ENCODE measurements around the gene AKR1C3. TPM values are rescaled to one million over a fixed set of nuclear protein-coding genes. Genes with fewer than 3 reads are reported as not detected.
"Not testable (repeated sequence)": the region's sequence is repeated elsewhere in the genome, so short reads cannot be mapped to it uniquely, and the experiment has no call there.

Gene AKR1C3
- total RNA-seq = 10 to 100 TPM in 1 of 2 donors, 1 to 10 TPM in 1; 6.5 to 12.8 TPM

- Histone ChIP-seq H3K9me3 (no peaks in the 10 kb centered on the region), H3K36me3 (no peaks in the 10 kb centered on the region), H3K27me3 (replicated peaks; ENCODE audit: insufficient read depth) (no peaks in the 10 kb centered on the region), H3K4me1 (replicated peaks) (no peaks in the 10 kb centered on the region), H3K27ac (no peak within 1 kb of the TSS), H3K4me3 (peak within 1 kb of the TSS; percentile 12 to 14)
- no peak for TF ChIP-seq POLR2A (IDR thresholded peaks at IDR 0.05)
- TF ChIP-seq POLR2AphosphoS5 (IDR thresholded peaks at IDR 0.05) = peak; percentile 8
- TF ChIP-seq CTCF (IDR thresholded peaks at IDR 0.05) = peak in 3 of 4 experiments; percentile 50 to 76 (median 67)
- WGBS = 26% methylated on average over 9 of the region's 9 CpGs
- no peak for DNase-seq (ENCODE audit: low spot score)
- intact Hi-C loops (cut with DNase I) = loop anchor here (2.0 to 10.0 kb wide), 4 partner anchors 52 to 290 kb away; no protein-coding TSS in a partner anchor
These were observed at the start of gene AKR1C3 for GRCh38 chr10:5094265-5095205. Gene AKR1C3 (plus strand): TSS chr10:5094414. CDS start chr10:5094445, 31 bp downstream.

GRCh38 chr10:5045095-5045494 is 49.1 kb upstream of the AKR1C3 start:
- no peaks in the 10 kb centered on the region for H3K4me1 ChIP-seq (replicated peaks)
- no peak overlapping the region for H3K4me3 ChIP-seq
- peaks cover 2% of the 10 kb centered on the region for H3K27me3 ChIP-seq (replicated peaks; ENCODE audit: insufficient read depth)
- 93% methylated on average over 9 of the region's 9 CpGs for WGBS
- H3K36me3 ChIP-seq = no peaks in the 10 kb centered on the region
- H3K27ac ChIP-seq = no peak overlapping the region
- no peak for TF ChIP-seq POLR2AphosphoS5 (IDR thresholded peaks at IDR 0.05)
- no peak for TF ChIP-seq POLR2A (IDR thresholded peaks at IDR 0.05)
- no peak for TF ChIP-seq CTCF (IDR thresholded peaks at IDR 0.05)
- no peaks in the 10 kb centered on the region for H3K9me3 ChIP-seq
- DNase-seq (ENCODE audit: low spot score) = no peak
- intact Hi-C loops (cut with DNase I) = no loop called here

- no peak for TF ChIP-seq POLR2AphosphoS5 (IDR thresholded peaks at IDR 0.05)
- TF ChIP-seq POLR2A (IDR thresholded peaks at IDR 0.05) = no peak
- TF ChIP-seq CTCF (IDR thresholded peaks at IDR 0.05) = no peak
- WGBS = 58% methylated on average over 6 of the region's 6 CpGs
- Histone ChIP-seq H3K4me3 (no peak overlapping the region), H3K9me3 (no peaks in the 10 kb centered on the region), H3K27ac (no peak overlapping the region), H3K4me1 (replicated peaks) (no peaks in the 10 kb centered on the region), H3K27me3 (replicated peaks; ENCODE audit: insufficient read depth) (peaks cover 2% of the 10 kb centered on the region), H3K36me3 (no peaks in the 10 kb centered on the region)
- no peak for DNase-seq (ENCODE audit: low spot score)
- intact Hi-C loops (cut with DNase I) = no loop called here
These were observed 47.8 kb upstream of the AKR1C3 start for GRCh38 chr10:5046410-5046809.

- intact Hi-C loops (cut with DNase I); DNase-seq (ENCODE audit: low spot score); H3K27ac ChIP-seq; H3K36me3 ChIP-seq; H3K9me3 ChIP-seq; H3K4me1 ChIP-seq (replicated peaks); H3K4me3 ChIP-seq; H3K27me3 ChIP-seq (replicated peaks; ENCODE audit: insufficient read depth): not testable (repeated sequence)
- 90% methylated on average over 5 of the region's 5 CpGs for WGBS
These were observed 47.2 kb upstream of the AKR1C3 start for GRCh38 chr10:5047055-5047454.

DNA sequence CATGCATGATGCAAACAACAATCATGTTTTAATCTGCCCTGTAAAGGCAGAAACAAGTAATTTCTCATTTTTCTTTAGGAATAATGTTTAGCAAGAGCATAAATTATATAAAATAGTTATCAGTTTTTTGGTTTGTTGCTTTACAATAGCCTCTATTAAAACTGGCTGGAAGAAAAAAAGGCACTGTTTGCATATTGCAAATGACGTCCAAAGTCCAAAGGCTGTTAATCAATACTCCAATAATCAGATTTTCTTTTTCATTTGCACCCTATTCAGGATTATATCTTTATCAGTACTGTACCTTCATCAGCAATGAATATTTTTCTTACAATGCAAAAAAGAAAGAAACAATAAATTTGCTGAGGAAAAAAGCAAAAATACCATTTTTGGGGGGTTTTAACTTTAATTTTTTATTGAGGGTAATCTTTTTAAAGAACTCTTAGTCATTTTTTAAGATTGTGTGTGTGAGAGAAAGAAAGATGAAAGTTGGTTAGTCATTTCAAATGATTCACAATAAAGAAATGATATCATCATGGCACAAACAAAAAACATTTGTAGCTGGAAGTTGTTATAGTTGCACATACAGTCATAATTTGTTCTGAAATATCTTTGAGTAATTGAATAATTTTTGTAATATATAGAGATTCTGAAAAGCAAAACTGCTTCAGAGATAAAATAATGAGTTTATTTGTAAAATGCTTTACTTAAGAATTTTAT is 46.1 kb upstream of the AKR1C3 start:
- 88% methylated on average over 1 of the region's 1 CpG for WGBS
- H3K27ac ChIP-seq = no peak overlapping the region
- no peaks in the 10 kb centered on the region for H3K4me1 ChIP-seq (replicated peaks)
- DNase-seq (ENCODE audit: low spot score) = no peak
- no peaks in the 10 kb centered on the region for H3K36me3 ChIP-seq
- TF ChIP-seq POLR2A (IDR thresholded peaks at IDR 0.05) (no peak), CTCF (IDR thresholded peaks at IDR 0.05) (no peak), POLR2AphosphoS5 (IDR thresholded peaks at IDR 0.05) (no peak)
- no peaks in the 10 kb centered on the region for H3K9me3 ChIP-seq
- H3K27me3 ChIP-seq (replicated peaks; ENCODE audit: insufficient read depth) = peaks cover 2% of the 10 kb centered on the region
- intact Hi-C loops (cut with DNase I) = no loop called here
- no peak overlapping the region for H3K4me3 ChIP-seq

DNA sequence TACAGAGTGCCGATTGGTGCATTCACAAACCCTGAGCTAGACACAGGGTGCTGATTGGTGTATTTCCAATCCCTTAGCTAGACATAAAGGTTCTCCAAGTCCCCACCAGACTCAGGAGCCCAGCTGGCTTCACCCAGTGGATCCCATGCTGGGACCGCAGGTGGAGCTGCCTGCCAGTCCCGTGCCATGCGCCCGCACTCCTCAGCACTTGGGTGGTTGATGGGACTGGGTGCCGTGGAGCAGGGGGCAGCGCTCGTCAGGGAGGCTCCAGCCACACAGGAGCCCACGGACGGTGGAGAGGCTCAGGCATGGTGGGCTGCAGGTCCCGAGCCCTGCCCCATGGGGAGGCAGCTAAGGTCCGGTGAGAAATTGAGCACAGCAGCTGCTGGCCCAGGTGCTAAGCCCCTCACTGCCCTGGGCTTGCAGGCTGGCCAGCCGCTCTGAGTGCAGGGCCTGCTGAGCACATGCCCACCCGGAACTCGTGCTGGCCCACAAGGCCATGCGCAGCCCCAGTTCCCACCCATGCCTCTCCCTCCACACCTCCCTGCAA is 41.2 kb upstream of the AKR1C3 start:
- H3K27ac ChIP-seq; H3K9me3 ChIP-seq; H3K4me3 ChIP-seq; intact Hi-C loops (cut with DNase I); DNase-seq (ENCODE audit: low spot score); H3K27me3 ChIP-seq (replicated peaks; ENCODE audit: insufficient read depth); H3K36me3 ChIP-seq; H3K4me1 ChIP-seq (replicated peaks): not testable (repeated sequence)
- WGBS = 95% methylated on average over 10 of the region's 16 CpGs

DNA sequence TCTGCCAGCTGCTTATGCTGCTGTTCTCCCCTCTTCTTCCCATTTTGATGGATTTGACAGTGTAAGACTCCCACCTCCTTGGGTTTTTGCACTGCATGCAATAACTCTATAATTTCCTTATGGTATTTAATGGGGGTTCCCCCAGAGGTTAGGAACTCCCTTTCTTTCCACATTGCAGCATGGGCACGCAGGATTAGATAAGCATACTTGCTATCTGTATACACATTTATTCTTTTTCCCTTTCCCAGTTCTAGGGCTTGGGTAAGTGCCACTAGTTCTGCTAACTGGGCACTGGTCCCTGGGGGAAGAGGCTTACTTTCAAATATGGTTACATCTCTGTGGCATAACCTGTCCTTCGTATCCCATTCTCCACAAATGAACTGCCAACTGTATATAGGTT is 39.4 kb upstream of the AKR1C3 start:
- intact Hi-C loops (cut with DNase I); H3K36me3 ChIP-seq; DNase-seq (ENCODE audit: low spot score); H3K4me1 ChIP-seq (replicated peaks); H3K27ac ChIP-seq; H3K9me3 ChIP-seq; H3K4me3 ChIP-seq; H3K27me3 ChIP-seq (replicated peaks; ENCODE audit: insufficient read depth): not testable (repeated sequence)
- WGBS = 90% methylated on average over 2 of the region's 2 CpGs

Measured in prostate gland (tissue), 2 donors.